Peyer's patch (tissue), 4 donors: ENCODE data around the gene FGFR2. TPM values are rescaled to one million over a fixed set of nuclear protein-coding genes. Genes with fewer than 3 reads are reported as not detected.

ENCODE experiments used
- DNase-seq, 3 donors: peaks; one replicate each; pipeline ENCODE4 v3.0.0-alpha.2; 2017 to 2019
- H3K27ac ChIP-seq, 4 donors: fragments of 200-600 bp; sonication (generic); one replicate each; pipeline ENCODE4 v1.5.1; 2016 to 2019
- H3K27me3 ChIP-seq, 2 donors: fragments of 200-600 bp; sonication (generic); one replicate each; pipeline ENCODE4 v1.5.1; 2019
- H3K36me3 ChIP-seq, 3 donors: fragments of 200-600 bp; sonication (generic); one replicate each; pipeline ENCODE4 v1.5.1; 2016 to 2019
- H3K4me1 ChIP-seq, 4 donors: fragments of 200-600 bp; sonication (generic); one replicate each; pipeline ENCODE4 v1.5.1; 2016 to 2019
- H3K4me3 ChIP-seq, 4 donors: fragments of 200-600 bp; sonication (generic); 1 replicate in 3 of 4; 2 replicates in 1 of 4; pipeline ENCODE4 v1.5.1; 2016 to 2019; ENCODE audit warnings: mild to moderate bottlenecking in 1 of 4
- H3K9me3 ChIP-seq, 4 donors: fragments of 200-600 bp; sonication (generic); one replicate each; pipeline ENCODE4 v1.5.1; 2016 to 2019; ENCODE audit warnings: mild to moderate bottlenecking in 1 of 4
- CTCF ChIP-seq, 6 experiments: fragments of 450-650 bp in 4 of 6; fragments of 200-600 bp in 2 of 6; sonication (generic) in 1 of 6; IDR thresholded peaks; one replicate each; pipeline ENCODE4 v1.5.1; 2017 to 2019; ENCODE audit warnings: antibody characterized with exemption in 6 of 6, mild to moderate bottlenecking in 3 of 6, moderate library complexity in 1 of 6
- POLR2A ChIP-seq, 2 donors: fragments of 450-650 bp; IDR thresholded peaks; one replicate each; pipeline ENCODE4 v1.5.1; 2017; ENCODE audit warnings: antibody characterized with exemption in 2 of 2, mild to moderate bottlenecking in 2 of 2, moderate library complexity in 2 of 2
- total RNA-seq, 4 donors: library from RNA; depleted of rRNA; stranded (reverse); fragments of >200 nt; gene quantifications; one replicate each; pipeline ENCODE4 v1.1.0, GENCODE V29; 2016

Gene FGFR2
- total RNA-seq, 4 donors from 2014 or later, result 12.9 to 22.9 (median 19.9) TPM

GRCh38 chr10:121618906-121619305 is 20.7 kb upstream of the FGFR2 start:
- DNase-seq, result no peak
- H3K27ac ChIP-seq, result no peak overlapping the region
- H3K4me1 ChIP-seq, result no peaks in the 10 kb centered on the region
- H3K36me3 ChIP-seq, result no peaks in the 10 kb centered on the region
- no peak for TF ChIP-seq POLR2A (IDR thresholded peaks at IDR 0.05)
- no peak for TF ChIP-seq CTCF (IDR thresholded peaks at IDR 0.05)
- H3K9me3 ChIP-seq, result peaks cover 0 to 8% (median 0%) of the 10 kb centered on the region in 4 donors
- H3K4me3 ChIP-seq, result no peak overlapping the region
- H3K27me3 ChIP-seq, result no peaks in the 10 kb centered on the region

- Histone ChIP-seq H3K36me3 (no peaks in the 10 kb centered on the region), H3K4me1 (no peaks in the 10 kb centered on the region), H3K9me3 (peaks cover 0 to 8% (median 0%) of the 10 kb centered on the region in 4 donors), H3K27me3 (no peaks in the 10 kb centered on the region), H3K27ac (no peak overlapping the region), H3K4me3 (no peak overlapping the region)
- no peak for TF ChIP-seq POLR2A (IDR thresholded peaks at IDR 0.05)
- TF ChIP-seq CTCF (IDR thresholded peaks at IDR 0.05), result no peak
- DNase-seq, result no peak
Measured at GRCh38 chr10:121617176-121617575, 18.9 kb upstream of the FGFR2 start.

- TF ChIP-seq CTCF (IDR thresholded peaks at IDR 0.05), result no peak
- no peak for TF ChIP-seq POLR2A (IDR thresholded peaks at IDR 0.05)
- Histone ChIP-seq H3K9me3 (peaks cover 0 to 8% (median 0%) of the 10 kb centered on the region in 4 donors), H3K4me3 (no peak overlapping the region), H3K27ac (peak overlapping the region in 1 of 4 donors; percentile 12), H3K4me1 (no peaks in the 10 kb centered on the region), H3K36me3 (no peaks in the 10 kb centered on the region), H3K27me3 (no peaks in the 10 kb centered on the region)
- no peak for DNase-seq
Measured at GRCh38 chr10:121616291-121616690, 18.0 kb upstream of the FGFR2 start.

GRCh38 chr10:121615836-121616235 is 17.6 kb upstream of the FGFR2 start:
- no peaks in the 10 kb centered on the region for H3K27me3 ChIP-seq
- H3K4me1 ChIP-seq, result no peaks in the 10 kb centered on the region
- H3K9me3 ChIP-seq, result peaks cover 0 to 8% (median 0%) of the 10 kb centered on the region in 4 donors
- DNase-seq, result no peak
- H3K36me3 ChIP-seq, result no peaks in the 10 kb centered on the region
- peak overlapping the region in 1 of 4 donors; percentile 12 for H3K27ac ChIP-seq
- H3K4me3 ChIP-seq, result no peak overlapping the region
- no peak for TF ChIP-seq CTCF (IDR thresholded peaks at IDR 0.05)
- no peak for TF ChIP-seq POLR2A (IDR thresholded peaks at IDR 0.05)

GRCh38 chr10:121615435-121615793 is 17.2 kb upstream of the FGFR2 start:
- Histone ChIP-seq H3K9me3 (peaks cover 0 to 8% (median 0%) of the 10 kb centered on the region in 4 donors), H3K27ac (peak overlapping the region in 1 of 4 donors; percentile 12), H3K4me1 (no peaks in the 10 kb centered on the region), H3K27me3 (no peaks in the 10 kb centered on the region), H3K4me3 (no peak overlapping the region), H3K36me3 (no peaks in the 10 kb centered on the region)
- DNase-seq, result no peak
- TF ChIP-seq POLR2A (IDR thresholded peaks at IDR 0.05), result no peak
- TF ChIP-seq CTCF (IDR thresholded peaks at IDR 0.05), result no peak
